ELF-1 (cell line): ENCODE data around the gene DNAH17.

ENCODE experiments used
- DNase-seq: peaks from one replicate; pipeline ENCODE4 v3.0.0-alpha.2; 2016; ENCODE audit warnings: low read depth, low spot score

DNAH17 gene

GRCh38 chr17:78575899-78576298, 1.3 kb downstream of the DNAH17 start:
- no peak for DNase-seq

- no peak for DNase-seq
These were observed 1.9 kb downstream of the DNAH17 start for GRCh38 chr17:78575340-78575739.

- no peak for DNase-seq
These were observed 3.2 kb downstream of the DNAH17 start for GRCh38 chr17:78573955-78574354.

- DNase-seq: peak; percentile 17
These were observed 4.7 kb downstream of the DNAH17 start for GRCh38 chr17:78572239-78573205.

GRCh38 chr17:78571329-78571728, 5.9 kb downstream of the DNAH17 start:
- DNase-seq: no peak

GRCh38 chr17:78568494-78569115, 8.6 kb downstream of the DNAH17 start:
- peak; percentile 27 for DNase-seq

- no peak for DNase-seq
These were observed 9.2 kb downstream of the DNAH17 start for GRCh38 chr17:78567991-78568390.

GRCh38 chr17:78566947-78567346, 10.2 kb downstream of the DNAH17 start:
- no peak for DNase-seq

- no peak for DNase-seq
These were observed 13.7 kb downstream of the DNAH17 start for GRCh38 chr17:78563189-78564145.

GRCh38 chr17:78562734-78563133, 14.5 kb downstream of the DNAH17 start:
- no peak for DNase-seq

GRCh38 chr17:78561166-78561565, 16.0 kb downstream of the DNAH17 start:
- DNase-seq: no peak

GRCh38 chr17:78560731-78561130, 16.5 kb downstream of the DNAH17 start:
- no peak for DNase-seq

- DNase-seq: peak; percentile 60
These were observed 17.3 kb downstream of the DNAH17 start for GRCh38 chr17:78559749-78560368.

GRCh38 chr17:78558989-78559388, 18.2 kb downstream of the DNAH17 start:
- no peak for DNase-seq

GRCh38 chr17:78558181-78558850, 18.9 kb downstream of the DNAH17 start:
- no peak for DNase-seq

GRCh38 chr17:78557598-78558039, 19.6 kb downstream of the DNAH17 start:
- DNase-seq: no peak

GRCh38 chr17:78556812-78557211, 20.4 kb downstream of the DNAH17 start:
- no peak for DNase-seq

GRCh38 chr17:78555746-78556401, 21.3 kb downstream of the DNAH17 start:
- no peak for DNase-seq

- DNase-seq: no peak
These were observed 26.7 kb downstream of the DNAH17 start for GRCh38 chr17:78550464-78550863.

- DNase-seq: no peak
These were observed 28.5 kb downstream of the DNAH17 start for GRCh38 chr17:78548725-78549124.
